ENCODE results near the gene TCF7.

GRCh38 chr5:134100283-134101091 lies 14.0 kb upstream of the TCF7 start:
- TF ChIP-seq CTCF (conservative IDR thresholded peaks at IDR 0.05; ENCODE audit: low read length) (no peak), EZH2phosphoT487 (IDR thresholded peaks at IDR 0.05; ENCODE audit: borderline replicate concordance, low read depth, low read length) (no peak)

Data from OCI-LY7 (cell line).